ENCODE measurements around the gene ELAVL3.

Gene ELAVL3

DNA sequence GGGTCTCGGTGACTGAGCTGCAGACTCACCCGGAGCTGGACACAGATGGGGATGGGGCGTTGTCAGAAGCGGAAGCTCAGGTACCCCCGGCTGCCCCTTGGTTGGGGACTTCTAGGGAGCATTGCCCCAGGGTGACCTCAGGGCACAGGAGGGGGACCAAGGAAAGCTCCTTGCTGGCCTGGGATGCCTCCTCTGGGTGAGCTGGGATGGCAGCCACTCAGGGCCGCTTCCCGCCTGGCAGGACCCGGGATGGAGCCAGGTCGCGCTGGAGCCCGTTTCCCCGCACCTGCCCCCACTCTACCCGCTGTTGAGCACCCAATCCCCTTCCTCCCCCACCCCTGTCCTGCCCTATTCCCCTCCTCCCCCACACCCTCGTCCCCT lies 34.6 kb downstream of the ELAVL3 start:
- Histone ChIP-seq H3K4me2 (ENCODE audit: low read length) (no peak overlapping the region), H3K4me3 (ENCODE audit: low read length) (no peak overlapping the region), H3K27ac (ENCODE audit: low read depth, low read length) (no peak overlapping the region), H3K18ac (ENCODE audit: low read length) (no peak overlapping the region), H2BK120ac (ENCODE audit: low read depth, low read length) (no peak overlapping the region), H3K4me1 (ENCODE audit: control insufficient read depth, low read depth, low read length) (no peaks in the 10 kb centered on the region), H3K9ac (ENCODE audit: low read length) (no peak overlapping the region), H3K79me1 (ENCODE audit: low read length) (peaks cover 2% of the 10 kb centered on the region), H2AK5ac (ENCODE audit: low read length) (no peak overlapping the region), H3K56ac (ENCODE audit: low read length) (no peak overlapping the region), H2BK15ac (replicated peaks; ENCODE audit: low read depth) (no peak overlapping the region), H4K5ac (ENCODE audit: low read length) (no peak overlapping the region), H3K79me2 (ENCODE audit: control insufficient read depth, insufficient read depth, low read length) (no peaks in the 10 kb centered on the region), H3K36me3 (ENCODE audit: control insufficient read depth, insufficient read depth, low read length) (peaks cover 13% of the 10 kb centered on the region), H3K23ac (ENCODE audit: low read length) (no peak overlapping the region), H4K8ac (ENCODE audit: low read depth, low read length) (no peak overlapping the region), H3K27me3 (ENCODE audit: insufficient read depth, low read length, poor library complexity) (no peaks in the 10 kb centered on the region), H2BK5ac (ENCODE audit: low read length) (no peak overlapping the region), H3K4ac (ENCODE audit: low read depth, low read length) (no peak overlapping the region)
- no CpG with 5 or more reads among the region's 14 CpGs for WGBS (ENCODE audit: extremely low coverage, insufficient coverage, low lambda C conversion rate)
- no peak for DNase-seq

DNA sequence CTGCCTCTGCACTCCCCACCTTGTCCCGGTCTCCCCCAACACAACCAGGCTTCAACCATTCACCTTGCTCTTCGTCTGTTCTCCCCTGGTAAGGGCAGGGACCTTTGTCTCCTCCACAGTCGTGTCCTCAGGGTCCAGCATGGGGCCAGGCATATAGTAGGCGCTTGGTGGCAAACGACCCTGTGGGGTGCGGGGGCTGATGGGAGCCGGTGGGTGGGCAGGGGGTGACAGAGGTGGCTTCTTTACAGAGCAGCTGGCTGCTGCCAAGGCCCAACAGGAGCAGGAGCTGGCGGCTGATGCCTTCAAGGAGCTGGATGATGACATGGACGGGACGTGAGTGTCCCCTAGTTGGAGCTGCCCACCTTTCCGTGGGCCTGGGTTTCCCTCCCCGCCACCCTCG lies 35.7 kb downstream of the ELAVL3 start:
- no peak overlapping the region for H3K18ac ChIP-seq (ENCODE audit: low read length)
- peaks cover 15% of the 10 kb centered on the region for H3K36me3 ChIP-seq (ENCODE audit: control insufficient read depth, insufficient read depth, low read length)
- H3K4me3 ChIP-seq (ENCODE audit: low read length), result no peak overlapping the region
- no peaks in the 10 kb centered on the region for H3K4me1 ChIP-seq (ENCODE audit: control insufficient read depth, low read depth, low read length)
- WGBS (ENCODE audit: extremely low coverage, insufficient coverage, low lambda C conversion rate), result no CpG with 5 or more reads among the region's 13 CpGs
- H4K8ac ChIP-seq (ENCODE audit: low read depth, low read length), result no peak overlapping the region
- no peak overlapping the region for H2BK15ac ChIP-seq (replicated peaks; ENCODE audit: low read depth)
- H3K79me2 ChIP-seq (ENCODE audit: control insufficient read depth, insufficient read depth, low read length), result no peaks in the 10 kb centered on the region
- no peaks in the 10 kb centered on the region for H3K27me3 ChIP-seq (ENCODE audit: insufficient read depth, low read length, poor library complexity)
- H3K9ac ChIP-seq (ENCODE audit: low read length), result no peak overlapping the region
- H3K23ac ChIP-seq (ENCODE audit: low read length), result no peak overlapping the region
- H3K27ac ChIP-seq (ENCODE audit: low read depth, low read length), result no peak overlapping the region
- H4K5ac ChIP-seq (ENCODE audit: low read length), result no peak overlapping the region
- H2BK5ac ChIP-seq (ENCODE audit: low read length), result no peak overlapping the region
- H3K4ac ChIP-seq (ENCODE audit: low read depth, low read length), result no peak overlapping the region
- no peak overlapping the region for H2AK5ac ChIP-seq (ENCODE audit: low read length)
- no peak overlapping the region for H2BK120ac ChIP-seq (ENCODE audit: low read depth, low read length)
- peaks cover 2% of the 10 kb centered on the region for H3K79me1 ChIP-seq (ENCODE audit: low read length)
- H3K4me2 ChIP-seq (ENCODE audit: low read length), result no peak overlapping the region
- H3K56ac ChIP-seq (ENCODE audit: low read length), result no peak overlapping the region
- no peak for DNase-seq

DNA sequence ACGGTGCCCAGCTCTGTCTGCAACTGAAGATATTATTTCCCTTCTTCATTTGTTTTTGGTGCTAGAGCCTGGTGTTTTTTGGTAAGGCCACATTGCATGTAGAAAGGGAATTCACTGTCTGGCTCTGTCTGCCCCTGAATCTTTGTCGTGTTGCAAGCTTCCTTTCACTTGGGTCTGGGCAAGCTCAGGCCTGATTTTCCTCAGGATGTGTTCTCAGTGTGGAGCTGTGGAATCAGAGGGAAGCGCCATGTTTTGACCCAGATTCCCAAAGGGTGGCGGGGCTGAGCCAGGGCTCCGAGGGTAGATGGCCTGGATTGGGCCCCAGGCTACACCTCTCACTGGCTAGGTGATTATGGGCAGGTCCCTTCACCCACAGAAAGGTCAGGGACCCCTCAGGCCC lies 36.8 kb downstream of the ELAVL3 start:
- WGBS (ENCODE audit: extremely low coverage, insufficient coverage, low lambda C conversion rate), result no CpG with 5 or more reads among the region's 5 CpGs
- H4K8ac ChIP-seq (ENCODE audit: low read depth, low read length), result no peak overlapping the region
- H2AK5ac ChIP-seq (ENCODE audit: low read length), result no peak overlapping the region
- H2BK15ac ChIP-seq (replicated peaks; ENCODE audit: low read depth), result no peak overlapping the region
- no peak overlapping the region for H2BK5ac ChIP-seq (ENCODE audit: low read length)
- H3K79me1 ChIP-seq (ENCODE audit: low read length), result peaks cover 2% of the 10 kb centered on the region
- H3K4me1 ChIP-seq (ENCODE audit: control insufficient read depth, low read depth, low read length), result no peaks in the 10 kb centered on the region
- H3K23ac ChIP-seq (ENCODE audit: low read length), result no peak overlapping the region
- H3K27me3 ChIP-seq (ENCODE audit: insufficient read depth, low read length, poor library complexity), result no peaks in the 10 kb centered on the region
- no peak overlapping the region for H3K56ac ChIP-seq (ENCODE audit: low read length)
- no peak overlapping the region for H3K27ac ChIP-seq (ENCODE audit: low read depth, low read length)
- no peak overlapping the region for H3K18ac ChIP-seq (ENCODE audit: low read length)
- H3K4me3 ChIP-seq (ENCODE audit: low read length), result no peak overlapping the region
- no peaks in the 10 kb centered on the region for H3K79me2 ChIP-seq (ENCODE audit: control insufficient read depth, insufficient read depth, low read length)
- H3K4ac ChIP-seq (ENCODE audit: low read depth, low read length), result no peak overlapping the region
- DNase-seq, result no peak
- no peak overlapping the region for H2BK120ac ChIP-seq (ENCODE audit: low read depth, low read length)
- H3K4me2 ChIP-seq (ENCODE audit: low read length), result no peak overlapping the region
- peaks cover 15% of the 10 kb centered on the region for H3K36me3 ChIP-seq (ENCODE audit: control insufficient read depth, insufficient read depth, low read length)
- H3K9ac ChIP-seq (ENCODE audit: low read length), result no peak overlapping the region
- H4K5ac ChIP-seq (ENCODE audit: low read length), result no peak overlapping the region

DNA sequence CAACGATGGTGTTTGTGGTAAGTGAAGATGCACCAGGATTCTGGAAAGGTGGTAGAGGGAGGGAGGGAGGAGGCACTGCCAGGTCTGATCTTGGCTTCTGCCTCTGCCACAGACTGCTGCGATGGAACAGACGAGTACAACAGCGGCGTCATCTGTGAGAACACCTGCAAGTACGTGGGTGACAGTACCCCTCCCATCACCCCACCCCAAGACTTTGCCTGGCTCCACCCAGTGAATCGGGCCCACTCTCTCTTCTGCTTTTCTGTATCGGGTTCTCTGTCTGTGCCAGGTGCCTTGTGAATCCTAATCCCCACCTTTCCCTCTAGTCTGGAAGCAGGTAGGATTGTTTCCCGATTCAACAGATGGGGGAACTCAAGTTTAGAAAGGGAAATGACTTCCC lies 42.9 kb downstream of the ELAVL3 start:
- Histone ChIP-seq H3K36me3 (ENCODE audit: control insufficient read depth, insufficient read depth, low read length) (peaks cover 14% of the 10 kb centered on the region), H2BK15ac (replicated peaks; ENCODE audit: low read depth) (no peak overlapping the region), H3K4me1 (ENCODE audit: control insufficient read depth, low read depth, low read length) (peaks cover 4% of the 10 kb centered on the region), H3K18ac (ENCODE audit: low read length) (no peak overlapping the region), H2AK5ac (ENCODE audit: low read length) (no peak overlapping the region), H4K8ac (ENCODE audit: low read depth, low read length) (no peak overlapping the region), H3K4me3 (ENCODE audit: low read length) (no peak overlapping the region), H3K79me1 (ENCODE audit: low read length) (peaks cover 15% of the 10 kb centered on the region), H3K56ac (ENCODE audit: low read length) (no peak overlapping the region), H3K4ac (ENCODE audit: low read depth, low read length) (no peak overlapping the region), H3K27me3 (ENCODE audit: insufficient read depth, low read length, poor library complexity) (no peaks in the 10 kb centered on the region), H2BK120ac (ENCODE audit: low read depth, low read length) (no peak overlapping the region), H4K5ac (ENCODE audit: low read length) (no peak overlapping the region), H2BK5ac (ENCODE audit: low read length) (no peak overlapping the region), H3K79me2 (ENCODE audit: control insufficient read depth, insufficient read depth, low read length) (peaks cover 15% of the 10 kb centered on the region), H3K4me2 (ENCODE audit: low read length) (no peak overlapping the region), H3K27ac (ENCODE audit: low read depth, low read length) (no peak overlapping the region), H3K9ac (ENCODE audit: low read length) (no peak overlapping the region), H3K23ac (ENCODE audit: low read length) (no peak overlapping the region)
- DNase-seq, result no peak
- no CpG with 5 or more reads among the region's 9 CpGs for WGBS (ENCODE audit: extremely low coverage, insufficient coverage, low lambda C conversion rate)

DNA sequence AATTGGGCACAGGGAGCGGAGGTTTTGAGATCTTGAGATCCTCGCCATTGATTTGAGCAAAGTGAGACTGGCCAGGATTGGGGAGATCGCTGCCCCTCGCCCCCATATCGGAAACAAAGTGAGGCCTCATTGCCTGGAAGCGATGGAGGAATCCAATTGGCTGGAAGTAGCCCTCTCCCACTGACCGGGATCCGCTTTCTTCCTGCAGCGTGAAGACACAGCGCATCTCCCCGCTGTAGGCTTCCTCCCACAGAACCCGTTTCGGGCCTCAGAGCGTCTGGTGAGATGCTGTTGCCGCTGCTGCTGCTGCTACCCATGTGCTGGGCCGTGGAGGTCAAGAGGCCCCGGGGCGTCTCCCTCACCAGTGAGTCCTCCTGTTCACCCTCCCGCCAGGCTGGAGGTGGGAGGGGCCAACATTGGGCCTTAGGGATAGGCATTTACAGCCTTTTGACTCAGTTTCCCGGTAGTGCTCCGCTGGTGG lies 45.0 kb downstream of the ELAVL3 start:
- peaks cover 4% of the 10 kb centered on the region for H3K4me1 ChIP-seq (ENCODE audit: control insufficient read depth, low read depth, low read length)
- no peak overlapping the region for H3K27ac ChIP-seq (ENCODE audit: low read depth, low read length)
- H3K56ac ChIP-seq (ENCODE audit: low read length), result peak overlapping the region; percentile 99
- peak overlapping the region; percentile 80 for H3K4me3 ChIP-seq (ENCODE audit: low read length)
- no peaks in the 10 kb centered on the region for H3K27me3 ChIP-seq (ENCODE audit: insufficient read depth, low read length, poor library complexity)
- peaks cover 13% of the 10 kb centered on the region for H3K79me1 ChIP-seq (ENCODE audit: low read length)
- no peak overlapping the region for H3K23ac ChIP-seq (ENCODE audit: low read length)
- WGBS (ENCODE audit: extremely low coverage, insufficient coverage, low lambda C conversion rate), result no CpG with 5 or more reads among the region's 21 CpGs
- H3K4ac ChIP-seq (ENCODE audit: low read depth, low read length), result peak overlapping the region; percentile 28
- DNase-seq, result peak; percentile 50
- peak overlapping the region; percentile 96 for H3K9ac ChIP-seq (ENCODE audit: low read length)
- H2BK120ac ChIP-seq (ENCODE audit: low read depth, low read length), result no peak overlapping the region
- H3K4me2 ChIP-seq (ENCODE audit: low read length), result peak overlapping the region; percentile 40
- peaks cover 15% of the 10 kb centered on the region for H3K79me2 ChIP-seq (ENCODE audit: control insufficient read depth, insufficient read depth, low read length)
- H3K36me3 ChIP-seq (ENCODE audit: control insufficient read depth, insufficient read depth, low read length), result peaks cover 6% of the 10 kb centered on the region
- no peak overlapping the region for H4K5ac ChIP-seq (ENCODE audit: low read length)
- peak overlapping the region; percentile 12 for H3K18ac ChIP-seq (ENCODE audit: low read length)
- no peak overlapping the region for H2BK15ac ChIP-seq (replicated peaks; ENCODE audit: low read depth)
- no peak overlapping the region for H4K8ac ChIP-seq (ENCODE audit: low read depth, low read length)
- H2AK5ac ChIP-seq (ENCODE audit: low read length), result peak overlapping the region; percentile 64
- H2BK5ac ChIP-seq (ENCODE audit: low read length), result peak overlapping the region; percentile 61
